Pulmonary artery endothelial cell (primary cell): ENCODE data around the gene MFN1. TPM values are rescaled to one million over a fixed set of nuclear protein-coding genes. Genes with fewer than 3 reads are reported as not detected.
"Not testable (repeated sequence)": the region's sequence is repeated elsewhere in the genome, so short reads cannot be mapped to it uniquely, and the experiment has no call there.

Experiments
- DNase-seq: peaks from one replicate; pipeline ENCODE4 v3.0.0-alpha.2; 2011; ENCODE audit warnings: low read depth, low spot score
- total RNA-seq: library from RNA; depleted of rRNA; stranded (reverse); fragments of >200 nt; gene quantifications from 2 replicates; pipeline ENCODE4 v1.2.3, GENCODE V29; 2014

Gene MFN1
- total RNA-seq: 48.5 and 63.7 TPM in 2 replicates

DNA sequence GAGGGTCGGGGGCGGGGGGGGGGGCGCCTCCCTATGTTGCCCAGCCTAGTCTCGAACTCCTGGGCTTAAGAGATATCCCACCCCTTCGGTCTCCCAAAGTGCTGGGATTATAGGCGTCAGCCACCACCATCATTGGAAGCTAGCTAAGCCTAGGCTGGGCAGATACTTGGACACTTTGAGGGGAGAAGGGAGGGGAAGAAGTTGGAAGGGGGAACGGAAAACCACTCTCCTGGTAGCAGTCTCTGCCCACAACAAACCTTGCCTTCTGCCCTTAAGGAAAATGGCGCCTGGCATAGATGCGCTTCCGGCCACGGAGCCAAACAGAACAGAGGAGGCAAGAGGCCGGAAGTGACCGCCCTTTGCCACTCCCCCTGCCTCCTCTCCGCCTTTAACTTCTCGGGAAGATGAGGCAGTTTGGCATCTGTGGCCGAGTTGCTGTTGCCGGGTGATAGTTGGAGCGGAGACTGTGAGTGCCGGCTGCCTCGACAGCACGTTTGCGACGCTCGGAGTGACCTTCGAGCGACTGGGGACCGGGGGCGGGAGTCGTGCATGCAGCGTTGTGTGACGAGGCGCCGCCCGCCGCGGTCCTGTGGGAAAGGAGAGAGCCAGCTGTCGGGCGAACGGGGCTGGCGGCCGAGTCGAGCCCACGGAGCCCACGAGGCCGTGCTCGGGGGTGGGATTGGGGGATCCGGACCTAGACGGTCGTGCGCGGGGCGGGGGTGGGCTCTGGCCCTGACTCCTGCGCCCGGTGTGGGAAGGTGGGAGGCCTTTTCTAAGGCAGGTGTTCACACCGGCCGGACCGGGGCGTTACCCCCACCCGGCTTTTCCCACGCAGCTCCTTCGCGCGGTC is at the start of gene MFN1:
MFN1 (plus strand) TSS at position 365 of the 850 bp plus-strand sequence. CDS start 1,143 bp downstream, outside the sequence.
- DNase-seq: peak; percentile 86

DNA sequence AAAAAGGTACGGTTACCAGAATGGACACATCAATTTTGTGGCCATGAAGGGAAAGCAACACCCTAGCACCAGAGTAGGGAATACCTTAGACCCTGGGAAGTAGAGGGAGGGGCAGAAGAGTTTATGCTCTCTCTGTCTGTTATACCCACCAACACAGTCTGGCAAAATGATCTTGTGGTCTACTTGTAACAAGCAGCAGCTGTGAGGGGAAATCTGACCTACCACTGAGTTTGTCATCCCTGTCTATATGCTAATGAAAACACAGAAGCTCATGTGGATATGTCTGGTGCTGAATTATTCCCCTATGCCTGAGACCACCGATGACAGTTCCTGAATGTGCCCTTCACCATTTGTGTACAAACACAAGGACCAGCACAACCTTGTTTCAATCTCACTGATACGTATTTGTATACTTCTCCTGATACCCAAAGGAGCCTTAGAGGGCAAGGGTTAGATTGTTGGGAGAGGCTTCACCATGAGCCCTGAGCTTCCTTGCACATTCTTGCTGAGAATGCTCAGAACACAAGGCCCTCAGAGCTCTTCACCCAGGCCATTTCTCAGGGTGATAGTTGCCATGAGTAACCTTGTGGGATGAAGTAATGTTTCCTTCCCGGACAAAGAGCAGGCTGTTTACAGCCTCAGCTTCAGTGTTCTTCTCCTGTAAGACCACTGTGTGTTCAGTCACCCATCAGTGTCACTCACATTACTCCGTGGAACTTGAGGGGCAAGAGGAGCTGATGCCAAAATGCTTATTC is 49.4 kb upstream of the MFN1 start:
- DNase-seq: no peak

DNA sequence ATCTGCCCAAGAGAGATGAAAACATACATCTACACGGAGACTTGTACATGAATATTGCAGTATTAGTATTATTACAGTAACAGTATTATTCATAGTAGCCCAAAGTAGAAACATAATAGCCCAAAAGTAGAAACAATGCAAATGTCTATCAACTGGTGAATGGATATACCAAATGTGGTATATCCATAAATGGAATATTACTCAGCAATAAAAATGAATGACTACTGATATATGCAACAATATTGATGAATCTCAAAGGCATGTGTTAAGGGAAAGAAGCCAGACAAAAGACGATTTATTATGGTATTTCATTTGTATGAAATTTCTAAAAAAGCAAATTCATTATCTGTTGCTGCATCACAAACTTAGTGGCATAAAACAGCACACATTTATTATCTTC is 48.2 kb upstream of the MFN1 start:
- DNase-seq: no peak

DNA sequence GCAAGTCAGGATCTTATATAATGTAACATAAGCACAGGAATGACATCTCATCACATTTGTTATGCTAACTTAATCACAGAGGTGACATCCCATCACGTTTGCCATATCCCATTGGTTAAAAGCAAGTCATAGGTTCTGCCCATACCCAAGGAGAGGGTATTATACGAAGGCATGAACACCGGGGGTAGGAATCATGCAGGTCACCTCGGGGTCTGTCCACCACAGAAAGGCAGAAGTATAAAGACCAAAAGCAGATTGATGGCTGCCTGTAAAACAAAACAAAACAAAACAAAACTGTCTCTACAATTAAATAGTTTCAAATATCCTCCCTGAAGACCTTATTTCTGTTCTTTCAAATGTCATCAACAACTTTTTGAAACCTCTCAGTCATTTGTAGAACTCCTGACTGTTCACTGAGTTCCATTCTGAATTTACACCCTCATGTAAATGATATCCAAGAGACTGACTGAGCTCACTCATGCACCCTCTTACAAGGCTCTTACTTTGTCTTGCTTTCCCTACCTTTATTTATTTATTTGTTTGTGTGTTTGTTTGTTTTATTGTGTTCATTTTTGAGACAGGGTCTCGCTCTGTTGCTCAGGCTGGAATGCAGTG is 47.4 kb upstream of the MFN1 start:
- DNase-seq: no peak

DNA sequence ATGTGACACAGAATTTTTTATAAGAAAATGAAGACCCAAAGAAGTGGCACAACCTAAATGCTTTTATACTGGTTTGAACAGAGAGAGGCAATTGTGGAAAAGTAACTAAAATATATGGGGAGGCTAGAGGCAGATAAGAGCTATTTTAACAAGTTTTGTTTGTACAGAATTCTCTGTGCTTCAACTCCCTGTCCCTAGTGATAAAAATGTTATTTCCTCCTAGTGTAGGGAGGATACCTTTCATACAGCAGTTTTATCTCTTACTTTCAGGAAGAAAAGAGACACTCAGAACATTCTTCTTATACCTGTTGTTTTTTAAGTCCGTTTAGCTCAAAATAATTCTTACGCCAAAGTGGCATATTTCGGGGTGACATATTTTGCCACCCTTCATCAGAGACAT is 45.9 kb upstream of the MFN1 start:
- no peak for DNase-seq

DNA sequence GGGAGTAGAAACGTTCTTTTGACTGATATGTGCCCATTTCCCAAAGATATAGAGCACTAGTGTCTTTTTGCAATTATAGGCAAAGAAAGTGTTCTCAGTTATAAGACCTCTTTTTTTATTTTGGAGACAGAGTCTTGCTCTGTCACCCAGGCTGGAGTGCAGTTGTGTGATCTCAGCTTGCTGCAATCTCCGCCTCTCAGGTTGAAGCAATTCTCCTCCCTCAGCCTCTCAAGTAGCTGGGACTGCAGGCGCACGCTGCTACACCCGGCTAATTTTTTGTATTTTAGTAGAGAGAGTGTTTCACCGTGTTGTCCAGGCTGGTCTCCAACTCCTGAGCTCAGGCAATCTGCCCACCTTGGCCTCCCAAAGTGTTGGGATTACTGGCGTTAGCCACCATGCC is 45.4 kb upstream of the MFN1 start:
- no peak for DNase-seq

DNA sequence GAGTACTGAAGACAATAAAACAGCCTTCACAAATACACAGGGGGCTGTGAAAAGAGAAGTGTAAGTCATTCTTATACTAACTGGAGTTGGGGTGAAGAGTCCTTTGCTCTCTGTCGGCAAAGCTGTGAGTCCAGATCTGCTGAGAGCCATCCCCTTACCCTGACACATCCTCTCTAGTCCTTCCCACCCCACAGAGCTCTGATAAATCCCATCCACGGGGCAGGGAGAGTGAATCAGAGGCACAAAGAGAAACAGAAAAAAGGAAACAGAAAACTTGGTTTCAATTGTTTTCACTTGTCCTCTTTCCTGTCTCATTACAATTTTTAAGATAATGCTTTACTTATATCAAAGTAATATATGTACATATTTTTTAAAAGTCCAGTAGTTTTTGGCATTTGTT is 42.9 kb upstream of the MFN1 start:
- DNase-seq: no peak

DNA sequence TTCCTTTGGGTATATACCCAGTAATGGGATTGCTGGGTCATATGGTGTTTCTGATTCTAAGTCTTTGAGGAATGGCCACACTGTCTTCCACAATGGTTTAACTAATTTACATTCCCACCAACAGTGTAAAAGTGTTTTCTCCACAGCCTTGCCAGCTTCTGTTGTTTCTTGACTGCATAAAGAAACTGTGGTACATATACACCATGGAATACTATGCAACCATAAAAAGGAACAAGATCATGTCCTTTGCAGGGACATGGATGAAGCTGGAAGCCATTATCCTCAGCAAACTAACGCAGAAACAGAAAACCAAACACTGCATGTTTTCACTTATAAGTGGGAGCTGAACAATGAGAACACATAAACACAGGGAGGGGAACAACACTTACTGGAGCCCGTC is 40.1 kb upstream of the MFN1 start:
- DNase-seq: not testable (repeated sequence)

DNA sequence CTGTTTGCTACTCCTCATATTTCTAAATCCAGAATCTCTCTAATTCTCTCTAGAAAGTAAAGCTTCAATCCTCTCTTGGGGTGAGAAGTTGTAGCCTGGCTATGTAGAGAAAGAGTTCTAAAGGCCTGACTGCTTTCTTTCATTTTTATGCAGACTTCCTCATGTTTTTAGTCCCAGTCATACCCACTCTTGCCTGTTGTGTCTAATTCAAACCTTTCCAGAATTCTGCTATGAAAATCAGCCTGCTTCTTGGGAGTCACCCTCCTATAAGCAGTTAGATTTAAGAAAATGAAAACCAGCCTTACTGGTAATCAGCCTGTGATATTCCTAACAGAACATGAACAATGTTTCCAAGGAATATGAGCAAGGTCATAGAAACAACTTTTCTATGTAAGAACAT is 39.5 kb upstream of the MFN1 start:
- no peak for DNase-seq

DNA sequence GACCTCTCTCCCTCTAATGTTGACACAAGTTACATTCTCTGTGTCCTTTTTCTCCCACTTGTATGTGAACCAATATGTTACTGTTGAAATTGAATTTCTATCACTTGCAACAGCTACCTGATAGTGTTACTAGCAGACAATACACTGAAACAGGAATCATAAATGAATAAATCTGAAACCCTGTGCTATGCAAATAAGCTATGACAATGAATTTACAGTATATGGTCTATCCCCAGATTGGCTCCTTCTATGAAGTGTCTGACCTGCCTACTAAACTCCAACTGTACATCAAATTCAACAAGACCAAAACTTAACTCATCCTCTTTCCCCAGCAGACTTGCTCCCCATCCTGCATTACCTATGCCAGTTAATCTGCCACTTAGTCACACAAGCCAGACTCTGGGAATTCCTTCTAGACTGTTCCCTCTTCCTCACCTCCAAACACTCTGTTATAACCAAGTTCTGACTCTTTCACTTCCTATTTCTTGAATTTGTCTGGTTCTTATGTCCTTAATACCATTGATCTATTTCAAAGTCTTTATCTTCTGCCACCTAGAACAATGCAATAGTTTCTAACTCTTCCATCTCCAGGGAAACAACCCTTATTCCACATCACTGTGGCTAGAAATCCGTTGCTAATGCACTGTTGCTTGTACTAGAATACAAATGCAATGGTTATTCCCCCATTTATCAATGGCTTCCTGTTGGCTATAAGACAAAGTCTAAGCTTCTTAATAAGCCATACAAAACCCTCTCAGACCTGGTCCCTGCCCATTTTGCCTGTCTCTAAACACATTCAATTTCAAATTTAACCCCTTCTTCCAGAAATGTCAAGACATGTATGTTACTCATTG is 38.1 kb upstream of the MFN1 start:
- DNase-seq: no peak

DNA sequence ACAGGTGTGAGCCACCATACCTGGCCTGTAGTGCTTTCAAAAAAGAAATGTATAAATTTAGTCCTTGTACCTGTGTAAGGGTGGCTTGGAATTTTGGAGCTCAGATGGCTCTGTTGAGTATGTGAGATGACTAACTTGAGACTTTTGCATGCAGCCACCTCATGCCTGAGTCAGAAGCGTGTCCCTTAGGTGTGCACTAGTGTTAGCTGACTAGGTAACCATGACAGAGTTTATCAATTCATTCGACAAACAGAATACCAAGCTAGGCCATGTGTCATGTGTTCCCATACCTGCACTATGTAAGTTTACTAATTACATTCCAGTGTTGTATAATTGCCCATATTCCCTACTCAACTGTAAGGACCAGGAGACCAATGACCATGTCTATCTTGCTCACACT is 28.6 kb upstream of the MFN1 start:
- no peak for DNase-seq

DNA sequence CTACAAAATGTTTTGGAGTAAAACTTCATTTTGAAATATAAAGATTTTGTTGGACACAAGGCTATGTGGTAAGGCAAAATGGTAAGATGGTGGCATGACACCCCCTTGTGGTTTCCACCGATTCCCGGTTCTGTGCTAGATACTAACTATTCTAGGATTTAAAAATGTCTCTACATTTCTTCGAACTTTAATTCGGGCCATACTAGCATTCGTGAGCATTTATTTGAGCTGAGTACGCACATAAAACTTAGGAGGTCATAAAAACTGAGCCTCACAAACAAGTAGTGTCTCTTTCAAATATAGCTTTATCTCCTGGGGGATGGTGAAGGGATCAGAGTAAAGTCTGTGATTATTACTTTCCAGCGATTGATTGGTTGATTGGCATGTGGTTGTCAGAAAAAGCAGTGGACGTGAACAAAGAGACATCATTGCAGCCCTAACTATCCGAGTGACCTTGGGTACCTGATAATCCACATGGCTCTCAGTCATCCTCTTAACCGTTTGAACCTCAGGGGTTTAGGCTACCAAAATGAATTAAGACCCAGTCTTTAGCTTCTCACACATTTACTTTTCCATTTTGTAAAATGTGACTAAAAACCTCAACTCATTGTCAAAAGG is 25.7 kb upstream of the MFN1 start:
- DNase-seq: no peak

DNA sequence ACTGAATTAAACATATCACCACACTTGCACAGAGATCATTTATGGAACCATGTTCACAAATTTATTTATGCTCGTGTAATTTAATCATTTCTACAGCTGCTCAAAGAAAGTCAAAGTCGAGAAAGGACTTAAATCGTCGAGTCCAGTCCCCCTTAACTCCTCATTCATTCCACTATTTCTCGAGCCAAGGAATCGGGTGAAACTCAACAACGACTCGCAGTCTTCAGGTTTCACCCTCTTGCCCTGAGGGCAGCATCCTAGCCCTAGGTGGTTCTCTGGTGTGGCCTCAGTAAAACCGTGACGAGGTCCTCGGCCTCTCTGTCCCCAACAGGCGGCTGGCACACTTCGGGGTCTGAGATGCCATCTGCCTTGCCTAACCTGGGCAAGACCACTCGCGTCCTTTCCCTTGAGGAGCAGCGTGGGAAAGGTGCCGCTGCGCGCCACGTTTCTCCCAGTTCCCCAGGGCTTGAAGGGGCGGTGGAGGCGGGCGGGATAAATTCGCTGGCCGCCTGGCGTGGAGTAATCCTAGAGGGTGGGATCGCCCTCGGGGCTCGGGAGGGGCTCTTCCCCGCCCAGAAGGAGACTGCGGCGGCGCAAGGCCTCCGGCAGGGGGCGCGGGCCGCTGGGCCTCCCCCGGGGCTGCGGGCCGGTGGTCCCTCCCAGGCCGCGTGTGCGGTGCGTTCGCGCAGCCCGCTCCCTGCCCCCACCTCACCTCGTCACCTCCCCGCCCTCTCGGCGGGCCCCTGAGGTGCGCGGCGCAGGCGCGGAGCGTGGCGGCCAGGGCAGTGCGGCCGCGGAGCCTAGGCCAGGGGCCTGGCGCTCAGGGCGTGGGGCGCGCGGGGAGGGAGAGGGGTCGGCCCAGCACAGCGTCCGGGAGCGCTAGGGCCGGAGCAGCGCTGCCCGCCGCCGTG is 25.0 kb upstream of the MFN1 start, which contains the start of gene ZNF639:
ZNF639 (plus strand) TSS at position 746 of the 911 bp plus-strand sequence. CDS start 5,263 bp downstream, outside the sequence.
- DNase-seq: no peak

DNA sequence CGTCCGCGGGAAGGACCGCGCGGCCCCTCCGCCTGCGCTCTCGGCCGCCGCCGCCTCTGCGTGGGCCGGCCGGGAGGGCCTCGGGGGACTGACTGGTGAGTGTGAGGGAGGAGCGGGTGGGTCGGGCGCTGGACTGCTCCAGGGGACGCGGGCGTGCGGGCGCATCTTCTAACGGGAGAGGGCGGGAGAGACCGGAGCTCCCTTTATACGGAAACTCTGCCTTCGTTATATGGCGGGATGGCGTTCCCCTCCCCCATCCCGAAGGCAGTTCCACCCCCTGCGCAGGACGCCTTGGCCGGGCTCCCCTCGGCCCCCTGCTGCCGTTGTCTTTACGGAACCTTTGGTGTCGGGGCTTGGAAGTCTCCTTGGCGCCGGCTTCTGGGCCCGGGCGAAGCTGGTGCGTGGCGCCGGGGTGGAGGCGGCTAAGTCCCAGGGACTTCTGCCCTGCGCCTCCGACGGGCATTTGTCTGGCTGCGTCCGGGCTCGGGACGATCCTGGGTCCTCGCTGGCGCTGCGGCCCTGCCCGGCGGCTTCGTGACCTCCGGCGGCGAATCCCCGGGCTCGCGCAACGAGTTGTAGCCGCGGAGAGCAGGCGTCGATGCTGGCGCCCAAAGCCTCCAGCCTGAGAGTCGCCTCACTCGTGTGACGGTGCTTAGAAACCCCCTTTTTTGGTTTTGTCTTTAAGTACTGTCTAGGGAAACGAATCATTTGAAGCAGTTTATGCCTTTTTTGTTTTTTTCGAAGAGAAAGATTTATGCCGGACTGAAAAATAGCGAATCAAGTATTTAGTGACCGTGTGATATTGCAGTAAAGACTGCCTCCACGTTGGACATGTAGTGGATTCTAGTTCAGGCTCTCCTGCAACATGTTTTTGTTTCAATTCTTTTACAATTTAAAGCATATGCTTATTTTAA is 24.1 kb upstream of the MFN1 start:
- no peak for DNase-seq

DNA sequence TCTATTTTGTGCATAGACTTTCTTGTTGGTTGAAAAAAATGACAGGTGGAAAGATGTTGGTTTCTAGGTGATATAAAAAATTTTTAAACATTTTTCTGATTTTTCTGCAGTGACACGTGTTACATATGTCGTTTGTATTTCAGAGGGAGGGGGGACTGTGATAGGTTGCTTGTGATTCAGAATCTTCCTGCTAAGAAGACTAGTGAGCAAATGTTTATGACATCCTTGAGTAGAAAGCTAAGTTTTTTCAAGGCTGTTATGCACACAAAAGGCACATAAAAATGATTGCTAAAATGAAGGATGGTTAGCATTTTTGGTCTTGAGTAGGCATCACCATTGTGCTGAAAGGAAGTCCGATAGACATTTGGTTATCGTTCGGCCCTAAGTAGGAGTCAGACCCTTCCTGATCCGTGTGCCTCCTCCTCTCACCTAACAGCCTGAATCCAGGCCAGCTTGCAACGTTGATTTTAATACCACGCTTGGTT is 23.2 kb upstream of the MFN1 start:
- no peak for DNase-seq

DNA sequence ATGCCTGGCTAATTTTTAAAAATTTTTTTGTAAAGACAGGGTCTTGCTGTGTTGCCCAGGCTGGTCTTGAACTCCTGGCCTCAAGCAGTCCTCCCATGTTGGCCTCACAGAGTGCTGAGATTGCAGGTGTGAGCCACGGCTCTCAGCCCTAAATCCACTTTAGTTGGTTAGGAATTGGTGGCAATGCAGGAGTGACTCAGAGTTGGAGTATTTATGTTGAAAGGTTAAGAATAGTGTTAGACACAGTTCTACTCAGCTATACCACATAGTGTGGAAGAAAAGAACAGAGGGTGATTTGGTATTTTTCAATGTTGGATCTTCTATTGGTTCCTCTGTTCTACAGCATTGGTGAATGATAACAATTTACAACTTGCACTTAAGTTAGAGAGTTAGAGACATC is 17.1 kb upstream of the MFN1 start:
- no peak for DNase-seq

DNA sequence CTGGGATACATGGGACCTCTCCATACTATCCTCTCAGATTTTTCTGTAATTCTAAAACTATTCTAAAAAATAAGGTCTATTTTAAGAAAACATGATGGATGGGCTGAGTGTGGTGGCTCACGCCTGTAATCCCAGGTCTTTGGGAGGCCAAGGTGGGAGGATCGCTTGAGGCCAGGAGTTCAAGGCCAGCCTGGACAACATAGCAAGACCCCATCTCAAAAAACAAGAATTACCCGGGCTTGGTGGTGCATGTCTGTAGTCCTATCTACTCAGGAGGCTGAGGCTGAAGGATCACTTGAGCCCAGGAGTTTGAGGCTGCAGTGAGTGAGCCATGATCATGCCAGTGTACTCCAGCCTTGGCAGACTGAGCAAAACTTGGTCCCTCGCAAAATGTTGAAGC is 15.3 kb upstream of the MFN1 start:
- no peak for DNase-seq

DNA sequence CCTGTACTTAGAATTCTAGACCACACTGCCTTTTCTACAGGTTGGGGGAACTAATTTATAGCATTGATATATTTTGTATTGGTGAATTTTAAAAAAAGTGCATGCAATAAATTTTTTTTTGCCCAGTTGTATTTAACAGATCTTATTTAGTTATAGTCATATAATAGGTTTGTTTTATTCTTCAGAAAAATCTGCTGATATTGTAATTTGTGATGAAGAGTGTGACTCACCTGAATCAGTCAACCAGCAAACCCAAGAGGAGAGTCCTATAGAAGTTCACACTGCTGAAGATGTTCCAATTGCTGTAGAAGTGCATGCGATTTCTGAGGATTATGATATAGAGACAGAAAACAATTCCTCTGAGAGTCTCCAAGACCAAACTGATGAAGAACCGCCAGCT is 14.4 kb upstream of the MFN1 start:
- DNase-seq: no peak
